WTC11 (cell line): ENCODE results near the gene CACUL1.

Source experiments
- AFF4 ChIP-seq: sonication (generic); formaldehyde crosslinking; IDR thresholded peaks from 2 replicates; pipeline ENCODE4 v1.8.1; 2023; ENCODE audit warnings: mild to moderate bottlenecking, missing genetic modification reagents, borderline replicate concordance
- ARID4B ChIP-seq: sonication (generic); formaldehyde crosslinking; IDR thresholded peaks from 2 replicates; pipeline ENCODE4 v1.8.0; 2023; ENCODE audit warnings: missing genetic modification reagents, mild to moderate bottlenecking, borderline replicate concordance
- ATF1 ChIP-seq: sonication (generic); formaldehyde crosslinking; IDR thresholded peaks from 2 replicates; pipeline ENCODE4 v1.8.1; 2023; ENCODE audit warnings: mild to moderate bottlenecking, moderate library complexity, missing genetic modification reagents
- ELF4 ChIP-seq: sonication (generic); formaldehyde crosslinking; IDR thresholded peaks from 2 replicates; pipeline ENCODE4 v1.8.1; 2022; ENCODE audit warnings: low read depth, mild to moderate bottlenecking, moderate library complexity, missing genetic modification reagents
- FOXK1 ChIP-seq: sonication (generic); formaldehyde crosslinking; IDR thresholded peaks from 2 replicates; pipeline ENCODE4 v1.8.0; 2022; ENCODE audit warnings: mild to moderate bottlenecking, moderate library complexity, missing genetic modification reagents
- IRF2 ChIP-seq: sonication (generic); formaldehyde crosslinking; IDR thresholded peaks from 2 replicates; pipeline ENCODE4 v1.8.0; 2022; ENCODE audit warnings: low read depth, missing genetic modification reagents, borderline replicate concordance
- NFYB ChIP-seq: sonication (generic); formaldehyde crosslinking; conservative IDR thresholded peaks from 2 replicates; pipeline ENCODE4 v1.8.0; 2022; ENCODE audit warnings: low read depth, missing genetic modification reagents
- NR2C2 ChIP-seq: sonication (generic); formaldehyde crosslinking; IDR thresholded peaks from 2 replicates; pipeline ENCODE4 v1.8.0; 2022; ENCODE audit warnings: mild to moderate bottlenecking, missing genetic modification reagents
- ZBTB21 ChIP-seq: sonication (generic); formaldehyde crosslinking; IDR thresholded peaks from 2 replicates; pipeline ENCODE4 v1.8.1; 2023; ENCODE audit warnings: mild to moderate bottlenecking, missing genetic modification reagents, borderline replicate concordance
- TF ChIP-seq, protein P1 (sequence below): sonication (generic); formaldehyde crosslinking; IDR thresholded peaks from 2 replicates; pipeline ENCODE4 v1.8.1; 2022; ENCODE audit warnings: mild to moderate bottlenecking, moderate library complexity, missing genetic modification reagents
- TF ChIP-seq, protein P2 (sequence below): fragments of 200-600 bp; IDR thresholded peaks from 2 replicates; pipeline ENCODE4 v1.8.0; 2022; ENCODE audit warnings: antibody characterized with exemption
- TF ChIP-seq, protein P3 (sequence below): sonication (generic); formaldehyde crosslinking; IDR thresholded peaks from 2 replicates; pipeline ENCODE4 v1.8.0; 2022; ENCODE audit warnings: mild to moderate bottlenecking, missing genetic modification reagents

DNA sequence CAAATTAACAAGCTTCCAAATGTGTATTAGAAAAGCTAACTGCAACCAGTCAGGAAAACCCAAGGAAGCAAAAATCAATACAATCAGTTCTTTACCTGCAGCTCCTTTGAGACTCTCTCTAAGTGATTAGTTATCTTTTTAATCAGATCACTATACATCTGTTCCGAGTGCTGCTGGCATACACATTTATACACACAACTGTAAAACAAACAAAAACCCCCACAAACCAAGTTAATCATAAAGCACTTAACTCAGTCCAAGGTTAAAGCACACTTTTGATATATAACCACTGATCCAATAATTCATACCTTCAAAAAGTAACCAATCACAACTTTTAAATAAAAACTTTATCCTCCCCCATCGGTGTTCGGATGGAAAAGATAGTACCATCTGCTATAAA is 25.6 kb downstream of the CACUL1 start:
- TF ChIP-seq FOXK1 (CRISPR knock-in tag) (no peak), ARID4B (no peak), ELF4 (CRISPR knock-in tag) (no peak), AFF4 (no peak), ATF1 (CRISPR knock-in tag) (no peak), NFYB (CRISPR knock-in tag) (no peak), ZBTB21 (CRISPR knock-in tag) (no peak), NR2C2 (CRISPR knock-in tag) (no peak), IRF2 (CRISPR knock-in tag) (no peak)
- TF ChIP-seq, protein P1, sequence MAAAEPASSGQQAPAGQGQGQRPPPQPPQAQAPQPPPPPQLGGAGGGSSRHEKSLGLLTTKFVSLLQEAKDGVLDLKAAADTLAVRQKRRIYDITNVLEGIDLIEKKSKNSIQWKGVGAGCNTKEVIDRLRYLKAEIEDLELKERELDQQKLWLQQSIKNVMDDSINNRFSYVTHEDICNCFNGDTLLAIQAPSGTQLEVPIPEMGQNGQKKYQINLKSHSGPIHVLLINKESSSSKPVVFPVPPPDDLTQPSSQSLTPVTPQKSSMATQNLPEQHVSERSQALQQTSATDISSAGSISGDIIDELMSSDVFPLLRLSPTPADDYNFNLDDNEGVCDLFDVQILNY: no peak
- TF ChIP-seq, protein P2, sequence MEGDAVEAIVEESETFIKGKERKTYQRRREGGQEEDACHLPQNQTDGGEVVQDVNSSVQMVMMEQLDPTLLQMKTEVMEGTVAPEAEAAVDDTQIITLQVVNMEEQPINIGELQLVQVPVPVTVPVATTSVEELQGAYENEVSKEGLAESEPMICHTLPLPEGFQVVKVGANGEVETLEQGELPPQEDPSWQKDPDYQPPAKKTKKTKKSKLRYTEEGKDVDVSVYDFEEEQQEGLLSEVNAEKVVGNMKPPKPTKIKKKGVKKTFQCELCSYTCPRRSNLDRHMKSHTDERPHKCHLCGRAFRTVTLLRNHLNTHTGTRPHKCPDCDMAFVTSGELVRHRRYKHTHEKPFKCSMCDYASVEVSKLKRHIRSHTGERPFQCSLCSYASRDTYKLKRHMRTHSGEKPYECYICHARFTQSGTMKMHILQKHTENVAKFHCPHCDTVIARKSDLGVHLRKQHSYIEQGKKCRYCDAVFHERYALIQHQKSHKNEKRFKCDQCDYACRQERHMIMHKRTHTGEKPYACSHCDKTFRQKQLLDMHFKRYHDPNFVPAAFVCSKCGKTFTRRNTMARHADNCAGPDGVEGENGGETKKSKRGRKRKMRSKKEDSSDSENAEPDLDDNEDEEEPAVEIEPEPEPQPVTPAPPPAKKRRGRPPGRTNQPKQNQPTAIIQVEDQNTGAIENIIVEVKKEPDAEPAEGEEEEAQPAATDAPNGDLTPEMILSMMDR: no peak
- TF ChIP-seq, protein P3, sequence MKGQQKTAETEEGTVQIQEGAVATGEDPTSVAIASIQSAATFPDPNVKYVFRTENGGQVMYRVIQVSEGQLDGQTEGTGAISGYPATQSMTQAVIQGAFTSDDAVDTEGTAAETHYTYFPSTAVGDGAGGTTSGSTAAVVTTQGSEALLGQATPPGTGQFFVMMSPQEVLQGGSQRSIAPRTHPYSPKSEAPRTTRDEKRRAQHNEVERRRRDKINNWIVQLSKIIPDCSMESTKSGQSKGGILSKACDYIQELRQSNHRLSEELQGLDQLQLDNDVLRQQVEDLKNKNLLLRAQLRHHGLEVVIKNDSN (CRISPR knock-in tag): no peak
